ENCODE measurements around the gene XRCC1. TPM values are rescaled to one million over a fixed set of nuclear protein-coding genes. Genes with fewer than 3 reads are reported as not detected.

Gene XRCC1
- total RNA-seq, 1 donor from 2014 or later, result 10.5 TPM

GRCh38 chr19:43502419-43502976 is 72.8 kb downstream of the XRCC1 start:
- FAIRE-seq (peak; percentile 47), DNase-seq (ENCODE audit: low read depth) (no peak)
- TF ChIP-seq CTCF (IDR thresholded peaks at IDR 0.05; ENCODE audit: insufficient read depth, low read length, severe bottlenecking), result no peak
- no peak overlapping the region for H3K4me3 ChIP-seq (ENCODE audit: low read depth, low read length)
- H3K27me3 ChIP-seq (ENCODE audit: control insufficient read depth, insufficient read depth, low read length), result no peaks in the 10 kb centered on the region
- H3K36me3 ChIP-seq (ENCODE audit: control insufficient read depth, insufficient read depth, low read length), result peaks cover 12% of the 10 kb centered on the region

GRCh38 chr19:43501661-43502418 is 73.5 kb downstream of the XRCC1 start:
- DNase-seq (ENCODE audit: low read depth), result no peak
- Histone ChIP-seq H3K27me3 (ENCODE audit: control insufficient read depth, insufficient read depth, low read length) (no peaks in the 10 kb centered on the region), H3K4me3 (ENCODE audit: low read depth, low read length) (no peak overlapping the region), H3K36me3 (ENCODE audit: control insufficient read depth, insufficient read depth, low read length) (peaks cover 16% of the 10 kb centered on the region)
- no peak for FAIRE-seq
- no peak for TF ChIP-seq CTCF (IDR thresholded peaks at IDR 0.05; ENCODE audit: insufficient read depth, low read length, severe bottlenecking)

- H3K36me3 ChIP-seq (ENCODE audit: control insufficient read depth, insufficient read depth, low read length), result peaks cover 28% of the 10 kb centered on the region
- H3K4me3 ChIP-seq (ENCODE audit: low read depth, low read length), result no peak overlapping the region
- no peaks in the 10 kb centered on the region for H3K27me3 ChIP-seq (ENCODE audit: control insufficient read depth, insufficient read depth, low read length)
- TF ChIP-seq CTCF (IDR thresholded peaks at IDR 0.05; ENCODE audit: insufficient read depth, low read length, severe bottlenecking), result no peak
- FAIRE-seq, result peak; percentile 43
- DNase-seq (ENCODE audit: low read depth), result no peak
These were observed 76.3 kb downstream of the XRCC1 start for GRCh38 chr19:43499042-43499441.

GRCh38 chr19:43498233-43498842 is 77.0 kb downstream of the XRCC1 start:
- Histone ChIP-seq H3K27me3 (ENCODE audit: control insufficient read depth, insufficient read depth, low read length) (no peaks in the 10 kb centered on the region), H3K4me3 (ENCODE audit: low read depth, low read length) (no peak overlapping the region), H3K36me3 (ENCODE audit: control insufficient read depth, insufficient read depth, low read length) (peaks cover 28% of the 10 kb centered on the region)
- DNase-seq (ENCODE audit: low read depth), result no peak
- TF ChIP-seq CTCF (IDR thresholded peaks at IDR 0.05; ENCODE audit: insufficient read depth, low read length, severe bottlenecking), result no peak
- FAIRE-seq, result peak; percentile 18

- FAIRE-seq, result no peak
- TF ChIP-seq CTCF (IDR thresholded peaks at IDR 0.05; ENCODE audit: insufficient read depth, low read length, severe bottlenecking), result no peak
- Histone ChIP-seq H3K36me3 (ENCODE audit: control insufficient read depth, insufficient read depth, low read length) (peaks cover 29% of the 10 kb centered on the region), H3K4me3 (ENCODE audit: low read depth, low read length) (no peak overlapping the region), H3K27me3 (ENCODE audit: control insufficient read depth, insufficient read depth, low read length) (no peaks in the 10 kb centered on the region)
- no peak for DNase-seq (ENCODE audit: low read depth)
These were observed 78.4 kb downstream of the XRCC1 start for GRCh38 chr19:43496960-43497359.

All from bronchial epithelial cell (primary cell).